Measurements from ENCODE around the gene GPC4. TPM values are rescaled to one million over a fixed set of nuclear protein-coding genes. Genes with fewer than 3 reads are reported as not detected.

The GPC4 gene
- total and polyA plus RNA-seq, 2 donors (not counting 1 experiment from before 2014, with no cell fraction given): 2.8 to 3.4 TPM

DNA sequence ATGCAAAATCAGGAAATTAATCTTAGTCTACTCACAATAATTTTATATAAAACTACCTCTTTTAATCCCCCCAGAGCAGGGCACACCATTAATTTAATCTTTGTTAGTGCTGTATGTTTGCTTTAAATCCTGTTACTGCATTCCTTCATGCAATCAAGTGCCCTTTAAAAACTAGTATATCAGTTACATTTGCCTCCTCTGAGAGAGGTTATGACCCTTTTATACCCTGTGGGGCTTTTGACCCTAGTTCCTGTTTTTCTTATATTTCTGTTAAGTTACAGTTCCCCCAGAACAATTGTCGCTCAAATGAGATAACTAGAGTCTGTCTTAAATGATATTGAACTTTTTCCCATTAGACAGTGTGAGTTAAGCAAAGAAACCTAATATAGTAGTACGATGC, 46.2 kb downstream of the GPC4 start:
- no peak overlapping the region for H3K27ac ChIP-seq (ENCODE audit: insufficient read depth, low read length)
- no peak overlapping the region for H2AFZ ChIP-seq (ENCODE audit: low read length)
- no peaks in the 10 kb centered on the region for H4K20me1 ChIP-seq (ENCODE audit: control insufficient read depth, extremely low read depth, insufficient read depth, low read length)
- TF ChIP-seq CTCF (conservative IDR thresholded peaks at IDR 0.05 in 1 of 2, IDR thresholded peaks at IDR 0.05 in 1 of 2; ENCODE audit: low read depth in 1 of 2, low read length in 2 of 2) (no peak), EZH2 (IDR thresholded peaks at IDR 0.05; ENCODE audit: low read length, missing control alignments) (no peak)
- no peak for DNase-seq (ENCODE audit: low read depth in 2 of 2)
- H3K79me2 ChIP-seq (ENCODE audit: control insufficient read depth, insufficient read depth, low read length): no peaks in the 10 kb centered on the region
- no peaks in the 10 kb centered on the region for H3K9me3 ChIP-seq (ENCODE audit: control insufficient read depth, insufficient read depth, low read depth, low read length)
- no peak overlapping the region for H3K4me3 ChIP-seq (replicated peaks in 1 of 4; ENCODE audit: control extremely low read depth in 1 of 4, insufficient read depth in 1 of 4, low read depth in 3 of 4, low read length in 4 of 4)
- H3K36me3 ChIP-seq (ENCODE audit: control insufficient read depth, insufficient read depth, low read length): no peaks in the 10 kb centered on the region
- H3K4me2 ChIP-seq (ENCODE audit: extremely low read depth, insufficient read depth, low read length): no peak overlapping the region
- H3K4me1 ChIP-seq (ENCODE audit: control insufficient read depth, extremely low read depth, insufficient read depth, low read length): no peaks in the 10 kb centered on the region
- H3K9ac ChIP-seq (ENCODE audit: insufficient read depth, low read length): no peak overlapping the region
- H3K27me3 ChIP-seq (ENCODE audit: control insufficient read depth, insufficient read depth, low read length): no peaks in the 10 kb centered on the region

DNA sequence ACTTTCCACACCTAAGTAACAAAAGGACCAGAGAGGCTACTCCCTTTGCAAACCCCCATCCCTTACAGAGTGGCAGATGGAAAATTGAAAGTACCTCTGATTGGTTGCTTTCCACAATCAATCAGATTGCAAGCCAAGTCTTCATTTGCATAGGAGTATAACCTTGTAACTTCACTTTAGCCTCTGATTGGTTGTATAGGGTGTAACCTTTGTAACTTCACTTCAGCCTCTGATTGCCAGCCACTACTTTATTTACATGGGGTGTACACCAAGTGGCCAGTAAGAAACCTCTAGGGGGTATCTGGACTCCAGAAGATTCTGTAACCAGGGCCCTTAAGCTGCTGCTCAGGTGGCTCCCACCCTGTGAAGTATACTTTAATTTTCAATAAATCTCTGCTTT, 48.6 kb downstream of the GPC4 start:
- H3K9me3 ChIP-seq (ENCODE audit: control insufficient read depth, insufficient read depth, low read depth, low read length): no peaks in the 10 kb centered on the region
- H3K4me2 ChIP-seq (ENCODE audit: extremely low read depth, insufficient read depth, low read length): no peak overlapping the region
- no peaks in the 10 kb centered on the region for H4K20me1 ChIP-seq (ENCODE audit: control insufficient read depth, extremely low read depth, insufficient read depth, low read length)
- no peak for DNase-seq (ENCODE audit: low read depth in 2 of 2)
- H3K4me1 ChIP-seq (ENCODE audit: control insufficient read depth, extremely low read depth, insufficient read depth, low read length): no peaks in the 10 kb centered on the region
- no peak overlapping the region for H3K9ac ChIP-seq (ENCODE audit: insufficient read depth, low read length)
- H2AFZ ChIP-seq (ENCODE audit: low read length): no peak overlapping the region
- H3K4me3 ChIP-seq (replicated peaks in 1 of 4; ENCODE audit: control extremely low read depth in 1 of 4, insufficient read depth in 1 of 4, low read depth in 3 of 4, low read length in 4 of 4): no peak overlapping the region
- no peak overlapping the region for H3K27ac ChIP-seq (ENCODE audit: insufficient read depth, low read length)
- H3K27me3 ChIP-seq (ENCODE audit: control insufficient read depth, insufficient read depth, low read length): no peaks in the 10 kb centered on the region
- H3K79me2 ChIP-seq (ENCODE audit: control insufficient read depth, insufficient read depth, low read length): no peaks in the 10 kb centered on the region
- H3K36me3 ChIP-seq (ENCODE audit: control insufficient read depth, insufficient read depth, low read length): no peaks in the 10 kb centered on the region
- no peak for TF ChIP-seq CTCF (conservative IDR thresholded peaks at IDR 0.05 in 1 of 2, IDR thresholded peaks at IDR 0.05 in 1 of 2; ENCODE audit: low read depth in 1 of 2, low read length in 2 of 2)
- no peak for TF ChIP-seq EZH2 (IDR thresholded peaks at IDR 0.05; ENCODE audit: low read length, missing control alignments)

DNA sequence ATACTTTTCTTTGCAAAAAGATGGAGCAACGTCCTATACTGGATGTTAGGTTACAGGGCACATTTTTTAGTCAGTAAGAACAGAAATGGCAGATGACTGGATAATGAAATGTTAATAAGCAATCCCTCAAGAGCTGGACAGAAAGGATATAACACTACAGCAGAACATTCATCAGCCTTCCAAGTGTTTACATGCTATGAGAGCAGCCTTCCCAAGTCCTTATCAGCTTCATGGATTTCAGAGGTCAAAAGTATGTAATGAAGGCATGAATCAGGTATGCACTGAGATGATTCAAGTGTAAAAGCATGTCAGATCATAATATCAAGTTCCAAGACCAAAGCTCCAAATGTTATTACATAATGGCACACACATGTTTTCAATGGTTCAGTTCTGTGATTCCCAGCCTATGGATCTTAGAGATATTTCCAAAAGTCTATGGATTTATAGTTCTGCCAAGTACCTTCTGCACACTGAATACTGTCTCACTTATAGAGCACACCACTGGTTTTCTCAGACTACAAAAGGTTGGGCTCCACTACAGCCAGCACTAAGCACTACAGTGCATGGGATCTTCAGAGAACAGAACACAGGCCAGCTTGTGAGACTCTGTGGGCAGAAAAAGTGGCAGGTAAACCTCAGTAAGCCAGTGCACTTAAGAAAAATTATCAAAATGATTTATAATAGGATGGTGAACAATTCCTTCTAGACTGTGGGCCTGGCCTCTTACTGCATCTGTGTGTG, 49.2 kb downstream of the GPC4 start:
- H3K79me2 ChIP-seq (ENCODE audit: control insufficient read depth, insufficient read depth, low read length): no peaks in the 10 kb centered on the region
- no peaks in the 10 kb centered on the region for H3K9me3 ChIP-seq (ENCODE audit: control insufficient read depth, insufficient read depth, low read depth, low read length)
- no peak overlapping the region for H3K4me3 ChIP-seq (replicated peaks in 1 of 4; ENCODE audit: control extremely low read depth in 1 of 4, insufficient read depth in 1 of 4, low read depth in 3 of 4, low read length in 4 of 4)
- no peak overlapping the region for H2AFZ ChIP-seq (ENCODE audit: low read length)
- H3K27me3 ChIP-seq (ENCODE audit: control insufficient read depth, insufficient read depth, low read length): no peaks in the 10 kb centered on the region
- H3K4me1 ChIP-seq (ENCODE audit: control insufficient read depth, extremely low read depth, insufficient read depth, low read length): no peaks in the 10 kb centered on the region
- peak in 1 of 2 donors; percentile 82 for DNase-seq (ENCODE audit: low read depth in 2 of 2)
- H3K27ac ChIP-seq (ENCODE audit: insufficient read depth, low read length): no peak overlapping the region
- no peak overlapping the region for H3K4me2 ChIP-seq (ENCODE audit: extremely low read depth, insufficient read depth, low read length)
- TF ChIP-seq EZH2 (IDR thresholded peaks at IDR 0.05; ENCODE audit: low read length, missing control alignments) (no peak), CTCF (conservative IDR thresholded peaks at IDR 0.05 in 1 of 2, IDR thresholded peaks at IDR 0.05 in 1 of 2; ENCODE audit: low read depth in 1 of 2, low read length in 2 of 2) (no peak)
- H4K20me1 ChIP-seq (ENCODE audit: control insufficient read depth, extremely low read depth, insufficient read depth, low read length): no peaks in the 10 kb centered on the region
- no peak overlapping the region for H3K9ac ChIP-seq (ENCODE audit: insufficient read depth, low read length)
- no peaks in the 10 kb centered on the region for H3K36me3 ChIP-seq (ENCODE audit: control insufficient read depth, insufficient read depth, low read length)

All from fibroblast of lung (primary cell).